NCI-H146 treated with DMSO at 0.1 percent for 48 hours (cell line): ENCODE data around the gene CAB39.
"Not testable (repeated sequence)": the region's sequence is repeated elsewhere in the genome, so short reads cannot be mapped to it uniquely, and the experiment has no call there.

ENCODE experiments used
- DNase-seq: peaks from one replicate; lab custom pipeline; 2025; ENCODE audit not compliant: unreplicated experiment; lab: John Stamatoyannopoulos, UW

Gene CAB39

DNA sequence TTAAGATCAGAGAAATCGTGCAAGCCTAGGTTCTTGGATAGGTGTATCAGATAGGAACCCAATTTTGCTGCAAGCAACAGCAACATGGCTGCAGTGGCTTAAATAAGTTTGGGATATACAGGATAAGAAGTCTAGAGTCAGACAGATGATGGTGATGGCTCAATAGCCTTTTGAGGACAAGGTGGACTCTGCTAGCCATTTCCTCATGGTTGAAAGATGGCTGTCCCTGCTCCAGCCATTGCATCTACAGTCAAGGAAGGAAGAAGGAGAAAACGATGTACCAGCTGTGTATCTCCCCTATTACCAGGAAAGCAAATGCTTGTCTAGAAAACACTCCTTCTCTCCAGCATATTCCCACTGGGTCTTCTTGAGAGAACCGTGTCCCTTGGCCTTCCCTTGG is 30.1 kb upstream of the CAB39 start:
- DNase-seq: no peak

DNA sequence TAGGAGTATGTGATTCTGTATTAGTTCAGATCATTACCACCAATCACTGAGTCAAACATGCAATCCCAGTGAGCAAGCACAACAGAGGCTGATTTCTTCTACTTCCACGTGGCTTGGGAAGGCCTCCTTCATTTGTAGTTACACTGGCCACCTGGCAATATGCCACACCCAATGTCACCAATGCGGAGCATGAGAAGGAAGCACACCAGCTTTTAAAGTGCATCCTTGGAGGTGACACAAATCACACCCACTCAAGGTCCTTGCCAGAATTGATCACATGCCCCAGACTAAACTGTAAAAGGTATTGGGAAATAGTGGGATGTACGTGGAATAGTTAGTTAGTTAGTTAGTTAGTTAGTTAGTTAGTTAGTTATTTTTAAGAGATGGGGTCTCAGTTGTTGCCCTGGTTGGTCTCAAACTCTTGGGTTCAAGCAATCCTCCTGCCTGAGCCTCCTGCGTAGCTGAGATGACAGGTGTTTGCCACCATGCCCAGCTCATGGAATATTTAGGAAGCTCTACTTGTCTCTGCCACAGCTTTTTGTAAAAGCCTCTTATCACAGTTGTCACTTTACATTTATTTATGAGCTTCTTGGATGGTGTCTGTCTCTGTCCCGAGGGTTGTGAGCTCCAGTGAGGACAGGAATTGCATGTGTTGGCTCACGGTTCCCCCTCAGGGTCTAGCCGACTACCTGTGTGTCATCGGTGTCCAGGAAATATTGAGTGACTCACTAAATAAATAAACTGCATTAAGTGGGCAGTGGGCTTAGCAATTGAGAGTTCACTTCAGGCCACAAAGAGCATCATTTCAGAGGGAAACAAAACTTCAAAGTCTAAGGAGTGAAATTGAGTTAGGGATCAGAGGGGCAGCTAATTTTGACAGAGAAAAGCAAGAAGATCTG is 28.1 kb upstream of the CAB39 start:
- no peak for DNase-seq

DNA sequence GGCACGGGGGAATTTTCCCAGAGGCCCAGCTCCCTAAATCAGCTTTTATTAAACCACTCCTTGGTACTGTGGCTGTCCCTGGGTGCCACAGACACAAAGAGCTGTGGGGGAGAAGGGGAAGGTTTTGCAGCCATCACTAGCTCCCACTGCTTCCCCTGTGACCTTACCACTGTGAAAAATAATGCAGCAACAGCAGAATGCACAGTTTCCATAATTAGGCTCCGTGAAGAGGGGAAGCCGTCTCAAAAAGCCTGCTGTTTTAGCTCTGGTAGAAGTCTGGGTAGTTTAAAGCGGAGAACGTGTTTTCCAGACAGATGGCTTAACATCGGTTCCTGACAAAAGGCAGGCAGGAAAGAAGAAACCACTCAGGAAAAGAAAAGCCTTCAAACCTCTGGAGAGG is 27.5 kb upstream of the CAB39 start:
- DNase-seq: no peak

DNA sequence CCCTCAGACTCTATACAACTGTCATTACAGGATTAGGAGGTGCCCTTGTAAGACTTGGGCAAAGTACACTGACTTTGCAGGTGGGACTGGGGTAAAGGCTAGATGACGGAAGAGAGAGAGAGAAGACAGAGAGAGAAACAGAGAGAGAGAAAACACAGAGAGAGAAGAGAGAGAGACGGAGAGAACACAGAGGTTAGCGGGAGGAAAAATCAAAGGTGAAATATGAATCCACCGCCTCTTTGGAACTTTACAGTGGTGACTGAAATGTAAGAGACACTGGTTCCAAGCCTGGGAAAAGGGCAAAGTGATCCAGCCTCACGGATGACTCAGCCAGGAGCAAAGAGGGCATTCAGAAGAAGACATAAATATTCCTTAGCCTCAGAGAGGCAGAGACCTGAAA is 25.1 kb upstream of the CAB39 start:
- no peak for DNase-seq

DNA sequence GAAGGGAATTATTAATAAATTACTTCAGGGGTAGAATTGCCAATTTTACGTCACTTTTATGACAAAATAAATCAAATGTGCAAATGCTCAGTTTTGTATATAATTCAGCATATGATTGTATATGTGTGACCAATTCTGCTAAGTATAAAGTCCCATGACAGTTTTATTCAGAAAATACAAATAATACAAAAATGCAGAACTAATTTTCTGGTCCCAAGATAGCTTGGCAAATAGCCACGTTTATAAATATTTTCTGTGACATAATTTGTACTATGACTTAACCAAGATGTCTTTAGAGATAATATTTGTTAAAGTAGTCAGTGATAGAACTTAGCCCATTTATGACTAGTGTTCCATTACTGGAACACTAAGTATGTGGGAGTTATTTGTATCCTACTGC is 24.2 kb upstream of the CAB39 start:
- no peak for DNase-seq

DNA sequence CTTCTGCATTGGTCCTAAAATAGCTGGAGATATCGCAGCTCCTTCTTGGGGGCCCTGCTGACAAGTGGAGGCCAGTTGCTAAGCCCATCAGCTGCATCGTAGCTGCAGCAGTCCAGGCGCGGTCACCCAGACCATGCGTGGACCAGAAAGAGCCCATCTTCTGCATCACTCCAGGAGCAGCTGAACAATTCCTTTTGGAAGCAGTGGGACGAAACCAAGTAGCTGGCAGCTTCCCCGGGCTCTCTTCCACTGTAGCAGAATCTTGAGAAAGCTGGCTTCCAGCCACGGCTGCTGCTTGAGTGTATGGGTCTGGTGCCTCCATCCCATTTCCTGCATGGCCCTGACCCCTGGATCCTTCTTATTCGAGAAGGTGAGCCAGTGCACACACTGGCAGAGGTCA is 22.2 kb upstream of the CAB39 start:
- DNase-seq: no peak

DNA sequence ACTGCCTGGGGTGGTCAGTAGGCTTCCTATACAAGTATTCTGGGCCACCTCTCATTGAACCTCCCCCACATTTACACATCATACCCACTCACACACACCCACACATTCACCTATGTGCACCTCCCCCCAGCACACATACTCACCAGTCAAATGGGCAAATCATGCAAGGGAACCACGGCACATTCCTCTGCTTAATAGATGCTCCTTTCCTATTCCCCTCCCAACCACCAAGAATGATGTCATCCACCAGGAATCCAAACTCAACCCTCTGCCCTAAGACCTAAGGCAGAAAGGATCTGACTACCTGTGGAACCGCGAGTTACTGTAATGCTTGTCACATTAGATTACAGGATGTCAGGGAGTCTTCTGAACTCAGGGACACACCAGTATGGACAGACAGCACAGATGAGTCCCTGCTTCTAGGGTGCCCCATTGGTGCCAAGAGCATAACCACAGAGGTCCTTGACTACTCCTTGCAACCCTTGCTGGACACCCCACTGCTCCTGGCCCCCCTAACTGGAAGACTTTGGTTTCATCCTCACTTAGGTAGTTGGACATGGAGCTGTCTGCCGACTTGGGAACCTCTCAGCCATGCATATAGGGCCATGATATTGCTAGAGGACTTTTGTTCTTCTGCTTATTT is 21.5 kb upstream of the CAB39 start:
- DNase-seq: no peak

DNA sequence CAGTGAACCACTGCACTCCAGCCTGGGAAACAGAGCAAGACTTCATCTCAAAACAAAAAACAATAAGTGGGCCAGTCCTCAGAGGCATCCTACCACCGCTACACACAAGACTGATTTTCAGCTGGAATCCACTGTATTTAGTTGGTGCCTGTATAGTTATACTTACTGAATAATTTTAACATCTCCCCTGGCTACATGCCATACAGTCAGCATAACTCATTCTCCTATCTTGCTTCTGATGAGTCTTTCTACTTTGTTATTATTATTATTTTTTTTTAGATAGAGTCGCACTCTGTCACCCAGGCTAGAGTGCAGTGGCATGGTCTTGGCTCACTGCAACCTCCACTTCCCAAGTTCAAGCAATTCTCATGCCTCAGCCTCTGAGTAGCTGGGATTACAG is 19.9 kb upstream of the CAB39 start:
- DNase-seq: no peak

DNA sequence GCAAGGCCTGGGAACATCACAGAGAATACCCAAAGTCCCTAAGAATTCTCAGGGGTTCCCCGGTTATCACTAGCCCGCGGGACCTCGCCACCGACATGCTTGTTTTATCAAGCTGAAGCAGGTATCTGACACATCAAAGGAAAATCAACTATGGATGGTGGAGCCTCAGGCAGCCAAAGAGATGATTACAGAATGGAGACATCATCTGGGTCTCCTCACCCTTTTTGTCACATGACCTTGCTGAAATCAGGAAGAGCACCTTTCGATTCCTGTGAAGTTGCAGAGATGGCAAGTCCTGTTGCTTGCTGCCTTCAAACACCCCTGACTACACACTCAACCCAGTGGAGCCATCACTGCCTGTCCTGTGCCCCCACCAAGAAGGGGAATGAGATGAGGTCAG is 19.2 kb upstream of the CAB39 start:
- DNase-seq: no peak

DNA sequence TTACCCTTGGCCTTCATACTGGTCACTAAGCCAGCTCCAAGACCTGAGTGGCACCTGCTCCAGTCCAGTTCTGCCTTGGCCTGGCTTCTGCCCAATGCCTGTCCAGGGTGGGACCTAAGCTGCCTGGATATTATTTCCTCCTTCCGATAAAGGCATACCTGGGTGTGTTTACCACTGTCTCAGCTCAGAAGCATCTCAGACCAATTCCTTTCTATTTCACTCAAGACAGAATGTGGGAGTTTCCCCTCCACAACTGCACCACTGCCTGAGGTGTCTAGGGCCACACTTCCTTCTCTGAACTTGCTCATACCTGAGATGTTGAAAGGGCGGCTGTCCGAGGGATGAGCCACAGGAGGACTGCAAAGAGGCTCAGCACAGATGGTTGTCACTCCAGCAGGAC is 18.4 kb upstream of the CAB39 start:
- DNase-seq: no peak

DNA sequence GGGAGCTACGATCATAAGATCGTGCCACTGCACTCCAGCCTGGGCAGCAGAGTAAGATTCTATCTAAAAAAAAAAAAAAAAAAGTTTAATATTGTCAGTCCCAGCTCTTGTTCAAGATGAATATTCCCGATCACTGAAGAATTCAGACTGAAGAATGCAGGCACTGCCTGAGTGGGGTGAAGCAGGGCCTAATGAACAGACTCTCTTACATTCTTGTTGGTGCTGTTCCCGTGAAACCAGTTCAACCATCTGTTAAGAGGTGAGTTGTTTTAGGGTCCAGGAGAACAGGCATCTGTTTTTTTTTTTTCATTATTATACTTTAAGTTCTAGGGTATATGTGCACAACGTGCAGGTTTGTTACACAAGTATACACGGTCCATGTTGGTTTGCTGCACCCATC is 17.1 kb upstream of the CAB39 start:
- DNase-seq: no peak

DNA sequence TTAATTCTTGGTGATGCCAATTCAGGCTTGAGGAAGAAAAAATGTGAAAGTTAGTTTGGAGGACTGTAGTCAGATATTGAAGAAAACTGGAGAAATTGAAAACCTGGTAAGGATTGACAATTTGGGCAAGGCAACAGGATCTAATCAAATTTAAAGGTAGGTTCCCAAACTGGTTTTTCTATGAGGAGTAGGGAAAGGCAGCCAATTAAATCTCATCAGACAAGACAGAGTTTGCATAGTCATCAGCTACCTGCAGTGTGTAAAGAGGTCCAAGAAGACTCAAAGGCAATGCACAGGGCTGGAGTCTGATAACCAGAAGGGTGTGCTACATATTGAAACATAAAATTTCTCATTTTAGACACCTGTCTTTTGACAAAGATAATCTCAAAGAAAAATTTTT is 16.0 kb upstream of the CAB39 start:
- no peak for DNase-seq

DNA sequence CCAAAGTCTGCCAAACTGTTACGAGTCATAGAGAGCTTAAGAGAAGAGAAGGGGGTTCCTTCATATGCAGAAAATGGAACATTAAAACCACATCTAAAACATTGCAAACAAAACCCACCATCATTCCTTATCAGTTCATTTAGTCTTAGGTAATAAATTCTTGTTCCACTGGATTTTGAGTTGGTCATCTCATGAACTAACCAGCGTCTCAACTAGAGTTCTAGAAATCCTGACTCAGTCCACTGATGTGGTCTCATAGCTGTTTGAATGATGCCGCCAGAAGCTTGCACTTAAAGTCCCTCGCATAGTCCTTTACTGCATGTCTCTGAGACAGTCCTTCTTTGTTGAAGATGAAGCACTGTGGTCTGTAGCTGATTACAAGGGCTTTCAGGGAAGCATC is 15.0 kb upstream of the CAB39 start:
- DNase-seq: no peak

DNA sequence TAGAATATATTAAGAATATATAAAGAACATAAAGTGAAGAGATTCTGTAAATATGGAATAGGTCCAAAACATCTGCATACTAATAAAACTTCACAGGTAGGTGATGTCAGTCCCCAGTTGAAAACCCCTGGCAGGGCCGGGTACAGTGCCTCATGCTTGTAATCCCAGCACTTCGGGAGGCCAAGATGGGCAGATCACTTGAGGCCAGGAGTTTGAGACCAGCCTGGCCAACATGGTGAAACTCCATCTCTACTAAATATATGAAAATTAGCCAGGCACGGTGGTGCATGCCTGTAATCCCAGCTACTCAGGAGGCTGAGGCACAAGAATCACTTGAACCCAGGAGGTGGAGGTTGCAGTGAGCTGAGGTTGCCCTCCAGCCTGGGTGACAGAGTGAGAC is 13.9 kb upstream of the CAB39 start:
- not testable (repeated sequence) for DNase-seq

DNA sequence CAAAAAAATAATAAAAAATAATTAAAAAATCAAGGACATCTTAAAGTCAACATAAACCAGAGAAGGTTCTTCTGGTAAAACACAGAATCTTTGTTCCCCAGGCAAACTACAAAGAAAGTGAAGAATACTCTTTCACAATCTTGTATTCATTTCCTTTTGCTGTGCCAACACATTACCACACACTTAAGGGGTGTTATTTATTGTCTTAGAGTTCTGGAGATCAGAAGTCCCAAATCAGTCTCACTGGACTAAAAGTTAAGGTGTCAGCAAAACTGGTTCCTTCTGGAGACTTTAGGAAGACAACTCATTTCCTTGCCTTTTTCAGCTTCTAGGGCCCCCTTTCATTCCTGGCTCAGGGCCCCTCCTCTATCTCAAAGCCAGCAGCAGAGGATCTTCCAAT is 12.2 kb upstream of the CAB39 start:
- DNase-seq: no peak

DNA sequence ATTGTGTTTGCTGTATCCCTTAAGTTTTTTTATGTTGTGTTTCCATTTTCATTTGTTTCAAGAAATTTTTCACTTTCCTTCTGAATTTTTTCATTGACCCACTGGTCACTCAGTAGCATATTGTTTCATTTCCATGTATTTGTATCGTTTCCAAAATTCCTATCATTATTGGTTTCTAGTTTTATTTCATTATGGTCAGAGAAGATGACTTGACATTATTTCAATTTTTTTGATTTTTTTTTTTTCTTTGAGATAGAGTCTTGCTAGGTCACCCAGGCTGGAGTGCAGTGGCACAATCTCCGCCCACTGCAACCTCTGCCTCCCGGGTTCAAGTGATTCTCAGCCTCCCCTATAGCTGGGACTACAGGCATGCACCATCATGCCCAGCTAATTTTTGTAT is 11.3 kb upstream of the CAB39 start:
- DNase-seq: no peak

DNA sequence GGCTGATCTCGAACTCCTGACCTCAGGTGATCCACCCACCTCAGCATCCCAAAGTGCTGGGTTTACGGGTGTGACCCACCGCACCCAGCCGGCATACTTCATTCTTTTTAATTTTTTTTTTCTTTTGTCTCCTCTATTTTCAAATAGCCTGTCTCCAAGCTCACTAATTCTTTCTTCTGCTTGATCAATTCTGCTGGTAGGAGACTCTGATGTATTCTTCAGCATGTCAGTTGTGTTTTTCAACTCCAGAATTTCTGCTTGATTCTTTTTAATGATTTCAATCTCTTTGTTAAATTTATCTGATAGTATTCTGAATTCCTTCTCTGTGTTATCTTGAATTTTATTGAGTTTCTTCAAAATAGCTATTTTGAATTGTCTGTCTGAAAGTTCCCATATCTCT is 10.2 kb upstream of the CAB39 start:
- not testable (repeated sequence) for DNase-seq

DNA sequence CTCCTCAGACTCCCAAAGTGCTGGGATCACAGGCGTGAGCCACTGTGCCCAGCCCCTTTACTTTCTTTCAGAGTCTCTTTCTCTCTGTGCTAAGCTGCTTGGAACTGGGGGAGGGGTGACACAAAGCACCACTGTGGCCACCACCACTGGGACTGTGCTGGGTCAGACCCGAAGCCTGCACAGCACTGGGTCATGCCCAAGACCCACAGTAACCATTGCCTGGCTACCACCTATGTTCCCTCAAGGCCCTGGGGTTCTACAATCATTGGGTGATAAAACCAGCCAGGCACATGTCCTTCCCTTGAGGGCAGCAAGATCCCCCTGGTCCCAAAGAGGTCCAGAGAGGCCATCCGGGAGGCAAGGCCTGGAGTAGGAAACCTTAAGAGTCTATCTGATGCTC is 9.1 kb upstream of the CAB39 start:
- DNase-seq: no peak

DNA sequence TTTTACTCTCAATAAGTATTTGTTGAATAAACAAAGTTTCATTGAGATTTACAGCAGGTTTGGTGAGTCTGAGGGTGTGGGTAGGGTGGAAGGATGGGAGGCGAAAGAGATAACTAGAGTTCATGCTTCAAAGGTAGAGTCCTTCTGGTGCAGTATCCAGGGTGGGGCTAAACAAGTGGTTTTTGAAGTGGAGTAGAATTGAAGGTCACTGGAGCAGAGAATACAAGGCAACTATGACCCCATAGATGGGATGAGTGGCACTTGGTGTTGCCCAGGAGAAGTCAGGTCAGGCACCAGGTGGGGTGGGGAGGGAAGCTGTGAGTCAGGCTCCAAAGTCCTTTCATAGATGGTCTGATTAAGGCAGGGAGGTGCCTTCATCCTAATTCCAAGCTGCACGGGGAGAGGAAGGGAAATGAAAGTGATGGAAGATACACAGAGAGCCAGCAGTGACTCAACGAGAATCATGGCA is 6.6 kb upstream of the CAB39 start:
- no peak for DNase-seq

DNA sequence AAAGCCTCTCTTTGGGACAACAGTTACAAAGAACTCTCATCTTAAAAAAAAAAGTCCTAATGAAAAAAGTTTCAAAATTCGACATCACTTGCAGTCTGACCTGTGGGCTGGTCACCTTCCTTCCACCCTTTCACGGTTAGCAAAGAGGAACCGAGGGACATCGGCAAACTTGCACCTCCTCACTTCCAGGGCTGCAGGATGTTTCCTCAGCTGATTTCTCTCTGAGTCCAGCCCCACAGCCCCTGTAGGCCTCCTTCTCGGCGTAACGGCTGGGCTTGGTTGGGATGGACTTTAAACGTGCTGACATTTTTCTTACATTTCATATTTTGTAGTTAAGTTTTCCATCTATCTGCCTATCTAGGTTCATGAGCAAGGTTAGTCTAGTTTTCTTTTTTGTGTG is 5.7 kb upstream of the CAB39 start:
- no peak for DNase-seq

DNA sequence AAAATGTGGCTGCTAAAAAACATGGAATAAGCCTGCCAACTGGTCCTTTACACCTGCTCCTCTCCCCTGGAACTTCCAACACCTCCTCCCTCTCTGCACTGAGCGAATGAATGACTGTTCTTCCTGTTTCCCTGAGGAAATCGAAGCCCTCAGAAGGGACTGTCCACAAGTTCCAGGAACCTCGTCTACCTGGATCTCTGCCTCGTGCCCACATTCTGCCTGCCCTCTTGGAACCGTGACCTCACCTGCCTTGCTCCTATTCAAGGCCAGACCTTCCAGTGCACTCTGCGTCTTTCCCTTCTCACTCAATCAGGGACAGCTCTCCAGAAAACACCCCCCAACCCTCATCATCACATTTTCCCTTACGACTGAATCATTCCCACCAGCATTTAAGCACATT is 4.4 kb upstream of the CAB39 start:
- no peak for DNase-seq

DNA sequence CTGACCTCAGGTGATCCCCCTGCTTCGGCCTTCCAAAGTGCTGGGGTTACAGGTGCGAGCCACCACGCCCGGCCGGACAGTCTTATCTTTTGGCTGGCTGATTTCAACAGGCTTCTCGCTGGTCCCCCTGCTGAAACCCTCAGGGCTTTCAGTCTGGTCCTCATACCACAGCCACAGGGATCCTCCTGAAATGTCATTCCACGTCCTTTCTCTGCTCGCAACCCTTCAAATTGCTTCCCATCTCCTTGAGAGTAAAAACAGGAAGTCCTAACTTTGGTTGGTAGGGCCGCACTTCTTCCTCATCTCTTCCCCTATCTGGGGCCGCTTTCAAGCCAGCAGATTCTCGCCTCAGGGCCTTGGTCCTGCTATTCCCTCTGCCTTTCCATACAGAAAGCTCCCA is 1.4 kb upstream of the CAB39 start:
- no peak for DNase-seq
